ENCODE results near the gene NR5A1.

Gene NR5A1

GRCh38 chr9:124442826-124443225 lies 64.4 kb downstream of the NR5A1 start:
- no peak for DNase-seq (ENCODE audit: low read depth, low spot score)
- TF ChIP-seq, protein P1, sequence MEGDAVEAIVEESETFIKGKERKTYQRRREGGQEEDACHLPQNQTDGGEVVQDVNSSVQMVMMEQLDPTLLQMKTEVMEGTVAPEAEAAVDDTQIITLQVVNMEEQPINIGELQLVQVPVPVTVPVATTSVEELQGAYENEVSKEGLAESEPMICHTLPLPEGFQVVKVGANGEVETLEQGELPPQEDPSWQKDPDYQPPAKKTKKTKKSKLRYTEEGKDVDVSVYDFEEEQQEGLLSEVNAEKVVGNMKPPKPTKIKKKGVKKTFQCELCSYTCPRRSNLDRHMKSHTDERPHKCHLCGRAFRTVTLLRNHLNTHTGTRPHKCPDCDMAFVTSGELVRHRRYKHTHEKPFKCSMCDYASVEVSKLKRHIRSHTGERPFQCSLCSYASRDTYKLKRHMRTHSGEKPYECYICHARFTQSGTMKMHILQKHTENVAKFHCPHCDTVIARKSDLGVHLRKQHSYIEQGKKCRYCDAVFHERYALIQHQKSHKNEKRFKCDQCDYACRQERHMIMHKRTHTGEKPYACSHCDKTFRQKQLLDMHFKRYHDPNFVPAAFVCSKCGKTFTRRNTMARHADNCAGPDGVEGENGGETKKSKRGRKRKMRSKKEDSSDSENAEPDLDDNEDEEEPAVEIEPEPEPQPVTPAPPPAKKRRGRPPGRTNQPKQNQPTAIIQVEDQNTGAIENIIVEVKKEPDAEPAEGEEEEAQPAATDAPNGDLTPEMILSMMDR (IDR thresholded peaks at IDR 0.05; ENCODE audit: low read depth, low read length) = no peak
- in situ Hi-C loops (cut with HindIII; ENCODE audit: low sequenced_read_pairs) = no loop called here

DNA sequence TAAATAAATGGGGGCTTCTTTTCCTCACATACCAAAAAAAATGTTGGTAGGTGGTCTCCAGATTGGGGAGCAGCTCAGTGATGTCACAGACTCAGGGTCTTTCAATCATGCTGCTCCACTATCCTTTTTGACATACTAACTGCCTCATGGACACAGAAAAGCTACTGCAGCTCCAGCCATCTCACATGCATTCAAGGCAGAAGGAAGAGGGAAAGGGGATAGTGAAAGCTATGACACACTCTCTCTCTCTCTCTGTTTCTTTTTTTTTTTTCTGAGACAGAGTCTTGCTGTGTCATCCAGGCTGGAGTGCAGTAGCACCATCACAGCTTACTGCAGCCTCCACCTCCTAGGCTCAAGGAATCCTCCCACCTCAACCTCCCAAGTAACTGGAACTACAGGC lies 64.8 kb downstream of the NR5A1 start:
- TF ChIP-seq, protein P1 (IDR thresholded peaks at IDR 0.05; ENCODE audit: low read depth, low read length) = no peak
- no peak overlapping the region for H3K4me3 ChIP-seq (ENCODE audit: low read depth, low read length)
- DNase-seq (ENCODE audit: low read depth, low spot score) = no peak
- in situ Hi-C loops (cut with HindIII; ENCODE audit: low sequenced_read_pairs) = no loop called here

More at GRCh38 chr9:124442826-124443225, 64.4 kb downstream of the NR5A1 start:
- no peak overlapping the region for H3K4me3 ChIP-seq (ENCODE audit: low read depth, low read length)

DNA sequence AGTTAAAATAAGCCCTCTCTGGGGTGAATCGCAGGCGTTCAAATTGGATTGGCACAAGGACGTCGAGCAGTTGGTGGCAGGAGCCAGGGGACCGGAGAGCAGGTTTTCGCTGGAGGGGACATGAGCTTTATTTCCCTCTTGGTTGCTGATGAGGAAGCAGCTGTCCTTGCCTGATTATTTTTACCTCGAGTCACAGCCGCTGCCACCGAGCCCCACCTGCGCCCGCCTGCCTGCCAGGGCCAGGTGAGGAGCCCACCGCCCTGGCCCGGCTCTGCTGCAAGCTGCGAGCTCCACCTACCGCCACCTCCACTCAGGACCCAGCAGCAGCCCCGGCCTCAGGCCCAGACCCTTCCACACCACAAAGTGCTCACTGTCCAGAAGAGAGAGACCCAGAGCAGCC lies 65.9 kb downstream of the NR5A1 start:
- no peak for DNase-seq (ENCODE audit: low read depth, low spot score)
- TF ChIP-seq, protein P1 (IDR thresholded peaks at IDR 0.05; ENCODE audit: low read depth, low read length) = no peak
- in situ Hi-C loops (cut with HindIII; ENCODE audit: low sequenced_read_pairs) = no loop called here
- no peak overlapping the region for H3K4me3 ChIP-seq (ENCODE audit: low read depth, low read length)

DNA sequence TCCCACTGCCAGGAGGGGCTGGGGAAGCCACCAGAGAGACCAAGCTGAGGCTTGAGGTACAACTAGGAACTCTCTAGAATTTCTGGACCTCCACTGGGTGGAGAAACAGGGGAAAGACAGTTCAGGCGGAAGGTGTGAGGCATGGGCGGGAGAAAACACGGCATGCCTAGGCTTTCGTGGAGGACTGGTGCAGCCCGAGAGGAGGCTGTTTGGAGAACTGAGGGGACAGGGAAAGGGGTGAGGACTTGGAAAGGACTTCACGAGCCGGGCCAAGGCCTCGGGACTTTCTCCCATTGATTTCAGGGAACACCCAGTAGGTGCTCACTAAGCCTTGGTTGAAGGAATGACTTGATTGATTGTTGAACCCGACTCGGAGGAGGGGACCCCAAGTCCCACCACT lies 66.4 kb downstream of the NR5A1 start:
- TF ChIP-seq, protein P1 (IDR thresholded peaks at IDR 0.05; ENCODE audit: low read depth, low read length) = no peak
- no peak for DNase-seq (ENCODE audit: low read depth, low spot score)
- in situ Hi-C loops (cut with HindIII; ENCODE audit: low sequenced_read_pairs) = no loop called here
- no peak overlapping the region for H3K4me3 ChIP-seq (ENCODE audit: low read depth, low read length)

DNA sequence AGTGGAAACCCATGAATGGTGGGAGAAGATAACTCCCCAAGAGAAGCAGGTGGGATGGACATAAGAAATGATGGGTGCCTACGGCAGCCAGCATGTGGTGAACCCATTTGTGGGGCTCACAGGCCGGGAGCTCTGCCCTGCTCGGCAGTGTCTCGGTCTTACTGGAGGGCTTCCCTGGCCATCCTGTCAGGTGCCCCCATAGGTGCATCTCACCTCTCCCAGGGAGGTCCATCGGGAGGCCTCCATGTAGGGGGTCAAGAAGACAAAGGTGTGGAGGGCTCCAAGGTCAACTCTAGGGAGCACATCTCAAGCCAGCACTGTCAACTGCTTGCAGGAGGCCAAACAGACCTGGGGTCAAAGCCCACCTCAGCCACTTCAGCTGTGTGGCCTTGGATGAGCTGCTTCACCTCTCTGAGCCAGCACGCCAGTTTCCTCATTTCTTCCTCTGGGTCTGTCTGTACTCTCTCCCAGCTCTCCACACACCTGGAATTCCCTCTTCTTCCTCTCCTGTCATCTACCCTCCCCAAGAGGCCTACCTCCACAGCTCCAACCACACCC lies 67.4 kb downstream of the NR5A1 start:
- TF ChIP-seq, protein P1 (IDR thresholded peaks at IDR 0.05; ENCODE audit: low read depth, low read length) = no peak
- in situ Hi-C loops (cut with HindIII; ENCODE audit: low sequenced_read_pairs) = no loop called here
- DNase-seq (ENCODE audit: low read depth, low spot score) = no peak
- no peak overlapping the region for H3K4me3 ChIP-seq (ENCODE audit: low read depth, low read length)

DNA sequence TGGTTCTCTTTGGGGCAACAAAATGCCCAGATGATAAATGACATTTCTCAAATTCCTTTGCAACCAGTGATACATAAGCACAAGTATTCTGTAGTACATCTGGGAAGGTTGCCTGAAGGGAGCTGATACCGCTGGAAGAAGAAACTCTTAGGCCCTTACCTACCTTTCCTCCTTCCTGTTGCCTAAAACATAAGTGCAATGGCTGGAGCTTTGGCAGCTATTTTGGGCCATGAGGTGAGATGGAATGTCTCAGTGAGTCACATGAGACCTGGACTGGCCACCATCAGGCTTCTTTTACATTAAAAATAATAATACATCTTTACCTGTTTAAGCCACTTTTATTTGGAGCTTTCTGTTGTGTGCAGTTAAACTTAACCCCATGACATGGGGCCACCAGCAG lies 68.1 kb downstream of the NR5A1 start:
- TF ChIP-seq, protein P1 (IDR thresholded peaks at IDR 0.05; ENCODE audit: low read depth, low read length) = no peak
- no peak overlapping the region for H3K4me3 ChIP-seq (ENCODE audit: low read depth, low read length)
- no peak for DNase-seq (ENCODE audit: low read depth, low spot score)
- in situ Hi-C loops (cut with HindIII; ENCODE audit: low sequenced_read_pairs) = no loop called here

- no peak for DNase-seq (ENCODE audit: low read depth, low spot score)
- in situ Hi-C loops (cut with HindIII; ENCODE audit: low sequenced_read_pairs) = no loop called here
- no peak overlapping the region for H3K4me3 ChIP-seq (ENCODE audit: low read depth, low read length)
- TF ChIP-seq, protein P1 (IDR thresholded peaks at IDR 0.05; ENCODE audit: low read depth, low read length) = no peak
These were observed 69.1 kb downstream of the NR5A1 start for GRCh38 chr9:124438091-124438490.
